Peyer's patch (tissue), 4 donors: ENCODE results near the gene IL17RD.

Source experiments
- CTCF ChIP-seq, 6 experiments: fragments of 450-650 bp in 4 of 6; fragments of 200-600 bp in 2 of 6; sonication (generic) in 1 of 6; IDR thresholded peaks; one replicate each; pipeline ENCODE4 v1.5.1; 2017 to 2019; ENCODE audit warnings: antibody characterized with exemption in 6 of 6, mild to moderate bottlenecking in 3 of 6, moderate library complexity in 1 of 6
- POLR2A ChIP-seq, 2 donors: fragments of 450-650 bp; IDR thresholded peaks; one replicate each; pipeline ENCODE4 v1.5.1; 2017; ENCODE audit warnings: antibody characterized with exemption in 2 of 2, mild to moderate bottlenecking in 2 of 2, moderate library complexity in 2 of 2

GRCh38 chr3:57152151-57153143, 12.7 kb downstream of the IL17RD start:
- no peak for TF ChIP-seq CTCF (IDR thresholded peaks at IDR 0.05)
- TF ChIP-seq POLR2A (IDR thresholded peaks at IDR 0.05): no peak
